ENCODE results near the gene MYOG.

DNA sequence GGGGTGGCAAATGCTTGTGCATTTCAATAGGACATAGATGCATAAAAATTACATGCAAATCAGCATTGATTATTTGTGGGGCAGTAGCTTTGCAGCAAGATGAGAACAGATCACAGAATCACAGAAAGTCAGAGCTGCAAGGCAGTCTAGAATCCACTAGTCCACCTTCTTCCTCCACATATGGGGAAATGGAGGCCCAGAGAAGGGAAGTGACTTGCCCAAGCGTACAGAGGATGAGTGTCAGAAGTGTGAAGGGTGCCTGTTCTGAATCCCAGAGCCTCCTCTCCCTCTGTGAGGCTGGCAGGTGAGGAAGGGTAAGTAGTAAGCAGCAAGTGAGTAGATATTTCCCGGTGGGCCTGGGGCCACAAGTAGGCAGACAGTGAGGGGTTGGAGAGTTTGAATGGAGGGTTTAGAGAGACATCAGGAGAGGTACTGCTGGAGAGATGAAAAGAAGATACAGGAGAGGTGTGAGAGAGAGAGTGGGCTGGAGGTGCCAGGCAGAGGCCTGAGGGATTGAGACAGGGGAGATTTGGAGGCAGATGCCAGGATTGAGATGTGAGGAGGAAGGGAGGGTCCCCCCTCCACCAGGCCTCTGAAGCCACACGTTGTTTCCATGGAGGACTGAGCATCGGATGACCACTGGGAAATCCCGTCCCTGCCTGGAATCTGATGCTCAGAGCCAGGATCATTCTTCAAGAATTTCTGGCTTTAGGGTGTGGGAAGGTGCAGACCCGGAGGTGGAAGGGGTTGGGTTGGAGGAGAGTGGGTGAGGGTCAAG is 4.8 kb upstream of the MYOG start:
- TF ChIP-seq, protein P1, sequence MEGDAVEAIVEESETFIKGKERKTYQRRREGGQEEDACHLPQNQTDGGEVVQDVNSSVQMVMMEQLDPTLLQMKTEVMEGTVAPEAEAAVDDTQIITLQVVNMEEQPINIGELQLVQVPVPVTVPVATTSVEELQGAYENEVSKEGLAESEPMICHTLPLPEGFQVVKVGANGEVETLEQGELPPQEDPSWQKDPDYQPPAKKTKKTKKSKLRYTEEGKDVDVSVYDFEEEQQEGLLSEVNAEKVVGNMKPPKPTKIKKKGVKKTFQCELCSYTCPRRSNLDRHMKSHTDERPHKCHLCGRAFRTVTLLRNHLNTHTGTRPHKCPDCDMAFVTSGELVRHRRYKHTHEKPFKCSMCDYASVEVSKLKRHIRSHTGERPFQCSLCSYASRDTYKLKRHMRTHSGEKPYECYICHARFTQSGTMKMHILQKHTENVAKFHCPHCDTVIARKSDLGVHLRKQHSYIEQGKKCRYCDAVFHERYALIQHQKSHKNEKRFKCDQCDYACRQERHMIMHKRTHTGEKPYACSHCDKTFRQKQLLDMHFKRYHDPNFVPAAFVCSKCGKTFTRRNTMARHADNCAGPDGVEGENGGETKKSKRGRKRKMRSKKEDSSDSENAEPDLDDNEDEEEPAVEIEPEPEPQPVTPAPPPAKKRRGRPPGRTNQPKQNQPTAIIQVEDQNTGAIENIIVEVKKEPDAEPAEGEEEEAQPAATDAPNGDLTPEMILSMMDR (IDR thresholded peaks at IDR 0.05 in 4 of 5, conservative IDR thresholded peaks at IDR 0.05 in 1 of 5) = no peak
- no peak for TF ChIP-seq POLR2A (IDR thresholded peaks at IDR 0.05)
